ENCODE results near the gene C8A.

Gene C8A

GRCh38 chr1:56966698-56966999 lies 112.1 kb downstream of the C8A start:
- no peak for DNase-seq (ENCODE audit: low read depth)

DNA sequence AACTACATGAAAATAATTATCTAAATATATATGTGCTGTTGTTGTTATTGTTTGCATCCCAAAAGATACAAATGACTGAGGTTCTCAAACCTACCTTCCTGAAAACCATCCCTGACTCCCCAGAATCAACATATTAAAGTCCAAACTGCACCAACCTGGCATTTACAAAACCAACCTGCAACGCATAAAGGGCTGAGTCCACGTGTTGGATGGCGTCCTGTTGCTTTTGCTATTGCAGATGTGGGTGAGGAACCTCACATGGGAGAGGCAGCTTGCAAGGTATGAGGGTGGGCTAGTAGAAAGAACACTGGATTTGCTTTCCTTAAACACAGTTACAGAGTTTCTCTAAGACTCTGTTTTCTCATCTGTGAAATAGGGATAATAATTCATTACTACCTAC lies 112.8 kb downstream of the C8A start:
- no peak for DNase-seq (ENCODE audit: low read depth)

Data from stimulated activated CD8-positive, alpha-beta memory T cell treated with anti-CD3 and anti-CD28 coated beads, Interleukin-12 subunit alpha, Interleukin-12 subunit beta, amount 100 ng/mL, for 1 hour (primary cell).